NB4 (cell line): Measurements from ENCODE around the gene IP6K2.

Experiments
- DNase-seq: peaks from one replicate; pipeline ENCODE4 v3.0.0; 2010; ENCODE audit warnings: low read depth
- H3K4me3 ChIP-seq: one replicate; pipeline ENCODE4 v1.5.1; 2011; ENCODE audit warnings: mild to moderate bottlenecking, low read depth, low read length, moderate library complexity
- MYC ChIP-seq: IDR thresholded peaks from 2 replicates; pipeline ENCODE4 v1.6.1; 2011; ENCODE audit warnings: low read depth, low read length
- POLR2A ChIP-seq: IDR thresholded peaks from 2 replicates; pipeline ENCODE4 v1.6.1; 2011; ENCODE audit warnings: mild to moderate bottlenecking; ENCODE audit not compliant: insufficient read length; ENCODE audit errors: extremely low read depth
- TF ChIP-seq, protein P1 (sequence below): IDR thresholded peaks from one replicate; pipeline ENCODE4 v1.5.1; 2012; ENCODE audit warnings: low read depth, low read length
- TF ChIP-seq, protein P2 (sequence below): IDR thresholded peaks from 2 replicates; pipeline ENCODE4 v1.6.1; 2011; ENCODE audit warnings: low read depth, low read length

IP6K2 gene

DNA sequence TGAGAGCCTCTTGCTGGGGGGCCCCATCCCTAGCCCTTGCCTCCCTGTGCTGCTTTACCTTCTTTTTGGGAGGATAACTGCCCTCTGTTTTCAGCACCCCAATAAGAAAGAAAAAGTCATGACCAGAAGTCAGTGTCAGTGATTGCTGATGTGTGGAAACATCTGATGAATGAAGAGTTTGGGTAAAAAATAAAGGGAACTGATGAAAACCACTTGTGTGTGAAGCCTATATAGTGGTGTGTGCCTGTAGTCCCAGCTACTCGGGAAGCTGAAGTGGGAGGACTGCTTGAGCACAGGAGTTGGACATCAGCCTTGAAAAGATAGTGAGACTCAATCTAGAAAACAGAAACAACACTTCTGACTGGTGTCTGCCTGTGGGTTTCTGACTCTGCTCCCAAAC is 44.5 kb downstream of the IP6K2 start:
- TF ChIP-seq, protein P1, sequence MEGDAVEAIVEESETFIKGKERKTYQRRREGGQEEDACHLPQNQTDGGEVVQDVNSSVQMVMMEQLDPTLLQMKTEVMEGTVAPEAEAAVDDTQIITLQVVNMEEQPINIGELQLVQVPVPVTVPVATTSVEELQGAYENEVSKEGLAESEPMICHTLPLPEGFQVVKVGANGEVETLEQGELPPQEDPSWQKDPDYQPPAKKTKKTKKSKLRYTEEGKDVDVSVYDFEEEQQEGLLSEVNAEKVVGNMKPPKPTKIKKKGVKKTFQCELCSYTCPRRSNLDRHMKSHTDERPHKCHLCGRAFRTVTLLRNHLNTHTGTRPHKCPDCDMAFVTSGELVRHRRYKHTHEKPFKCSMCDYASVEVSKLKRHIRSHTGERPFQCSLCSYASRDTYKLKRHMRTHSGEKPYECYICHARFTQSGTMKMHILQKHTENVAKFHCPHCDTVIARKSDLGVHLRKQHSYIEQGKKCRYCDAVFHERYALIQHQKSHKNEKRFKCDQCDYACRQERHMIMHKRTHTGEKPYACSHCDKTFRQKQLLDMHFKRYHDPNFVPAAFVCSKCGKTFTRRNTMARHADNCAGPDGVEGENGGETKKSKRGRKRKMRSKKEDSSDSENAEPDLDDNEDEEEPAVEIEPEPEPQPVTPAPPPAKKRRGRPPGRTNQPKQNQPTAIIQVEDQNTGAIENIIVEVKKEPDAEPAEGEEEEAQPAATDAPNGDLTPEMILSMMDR = no peak
- TF ChIP-seq, protein P2, sequence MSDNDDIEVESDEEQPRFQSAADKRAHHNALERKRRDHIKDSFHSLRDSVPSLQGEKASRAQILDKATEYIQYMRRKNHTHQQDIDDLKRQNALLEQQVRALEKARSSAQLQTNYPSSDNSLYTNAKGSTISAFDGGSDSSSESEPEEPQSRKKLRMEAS = no peak
- TF ChIP-seq POLR2A (no peak), MYC (no peak)
- no peak overlapping the region for H3K4me3 ChIP-seq

DNA sequence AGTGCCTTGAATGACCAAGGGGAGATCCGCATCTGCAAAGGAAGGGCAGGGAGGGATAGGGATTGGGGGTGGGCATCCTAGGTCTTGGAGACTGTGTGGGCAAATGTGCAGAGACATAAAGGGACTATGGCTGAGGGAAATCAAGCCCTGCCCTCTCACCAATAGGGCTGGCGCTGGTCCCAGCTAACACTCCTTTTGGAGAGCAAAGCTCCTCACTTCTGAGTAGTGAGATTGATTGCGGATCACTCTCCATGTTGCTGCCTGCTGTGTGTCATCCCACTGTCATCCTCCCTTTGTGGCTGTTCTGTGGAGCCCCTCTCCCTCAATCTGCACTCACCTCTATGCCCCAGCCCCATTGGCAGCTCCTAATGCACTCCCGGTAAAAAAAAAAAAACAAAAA is 52.1 kb downstream of the IP6K2 start:
- DNase-seq = no peak
- H3K4me3 ChIP-seq = no peak overlapping the region
- TF ChIP-seq MYC (no peak), POLR2A (no peak)
- TF ChIP-seq, protein P2 = no peak
- TF ChIP-seq, protein P1 = no peak

More for the DNA sequence above, 44.5 kb downstream of the IP6K2 start:
- DNase-seq = no peak

DNA sequence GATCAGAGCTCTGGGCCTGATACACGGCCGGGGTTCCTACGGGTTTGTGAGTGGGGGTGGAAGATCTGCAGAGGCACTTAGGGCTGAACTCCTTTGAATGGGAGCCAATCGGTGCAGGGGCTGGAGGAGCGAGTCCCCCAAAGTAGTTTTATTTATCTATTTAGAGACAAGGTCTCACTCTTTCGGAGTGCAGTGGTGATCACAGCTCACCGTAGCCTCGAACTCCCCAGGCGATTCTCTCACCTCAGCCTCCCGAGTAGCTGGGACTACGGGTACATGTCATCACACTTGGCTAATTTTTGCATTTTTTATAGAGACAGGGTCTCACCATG is 52.7 kb downstream of the IP6K2 start:
- no peak for DNase-seq
- H3K4me3 ChIP-seq = no peak overlapping the region
- TF ChIP-seq, protein P1 = no peak
- no peak for TF ChIP-seq POLR2A
- TF ChIP-seq, protein P2 = no peak

GRCh38 chr3:48663489-48664312 is 53.3 kb downstream of the IP6K2 start:
- DNase-seq = no peak
- H3K4me3 ChIP-seq = no peak overlapping the region
- TF ChIP-seq, protein P2 = no peak

DNA sequence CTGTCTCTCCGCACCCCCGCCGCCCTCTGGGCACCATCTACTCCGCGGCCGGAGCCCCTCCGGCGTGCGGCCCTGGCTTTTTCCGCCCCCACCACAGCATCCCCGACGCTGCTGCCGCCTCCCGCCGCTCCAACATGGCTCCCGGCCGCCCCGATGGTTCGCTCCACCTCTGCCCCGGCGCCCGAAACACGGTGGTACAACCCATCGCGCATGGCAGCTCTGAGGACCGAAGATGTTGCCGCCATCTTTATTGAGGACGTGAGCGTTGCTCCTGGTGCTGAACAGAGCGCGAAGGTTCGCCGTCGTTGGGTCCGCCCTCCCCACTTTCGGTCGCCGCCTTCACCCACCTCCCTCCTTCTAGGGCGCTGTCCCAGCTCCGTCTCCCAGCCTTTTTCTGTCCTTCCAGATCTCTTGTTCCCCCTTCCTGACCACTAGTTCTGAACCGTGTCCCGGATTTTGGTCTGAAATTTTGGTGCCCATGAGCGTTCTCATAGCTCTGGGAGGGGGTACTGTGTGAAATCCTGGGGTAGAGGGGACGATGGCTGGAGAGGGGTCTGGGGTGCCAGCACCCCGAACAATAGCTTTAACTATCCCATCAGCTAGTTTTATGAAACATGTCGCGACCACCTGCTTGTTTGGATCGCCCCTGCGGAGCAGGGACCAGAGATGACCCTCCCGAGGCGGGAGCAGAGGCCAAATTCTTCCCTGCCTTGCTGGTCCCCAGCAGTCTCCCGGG is 54.1 kb downstream of the IP6K2 start, which contains the start of gene CELSR3:
Gene CELSR3, minus strand, starts transcription at position 134 of the 736 bp plus-strand sequence. CDS start 252 bp downstream, outside the sequence.
- TF ChIP-seq, protein P2 = no peak
- TF ChIP-seq MYC = no peak
- TF ChIP-seq, protein P1 = no peak
- TF ChIP-seq POLR2A = no peak
- DNase-seq = no peak
- no peak within 1 kb of the TSS for H3K4me3 ChIP-seq
